WI38 (cell line): ENCODE measurements around the gene YAF2.

ENCODE experiments used
- H3K4me3 ChIP-seq: 2 replicates; pipeline ENCODE4 v1.5.1; 2011; ENCODE audit warnings: low read depth, mild to moderate bottlenecking, control low read depth, low read length
- TF ChIP-seq, protein P1 (sequence below): IDR thresholded peaks from 2 replicates; pipeline ENCODE4 v1.5.1; 2012; ENCODE audit warnings: low read depth, mild to moderate bottlenecking, control low read depth, low read length

Gene YAF2, protein sequence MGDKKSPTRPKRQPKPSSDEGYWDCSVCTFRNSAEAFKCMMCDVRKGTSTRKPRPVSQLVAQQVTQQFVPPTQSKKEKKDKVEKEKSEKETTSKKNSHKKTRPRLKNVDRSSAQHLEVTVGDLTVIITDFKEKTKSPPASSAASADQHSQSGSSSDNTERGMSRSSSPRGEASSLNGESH

DNA sequence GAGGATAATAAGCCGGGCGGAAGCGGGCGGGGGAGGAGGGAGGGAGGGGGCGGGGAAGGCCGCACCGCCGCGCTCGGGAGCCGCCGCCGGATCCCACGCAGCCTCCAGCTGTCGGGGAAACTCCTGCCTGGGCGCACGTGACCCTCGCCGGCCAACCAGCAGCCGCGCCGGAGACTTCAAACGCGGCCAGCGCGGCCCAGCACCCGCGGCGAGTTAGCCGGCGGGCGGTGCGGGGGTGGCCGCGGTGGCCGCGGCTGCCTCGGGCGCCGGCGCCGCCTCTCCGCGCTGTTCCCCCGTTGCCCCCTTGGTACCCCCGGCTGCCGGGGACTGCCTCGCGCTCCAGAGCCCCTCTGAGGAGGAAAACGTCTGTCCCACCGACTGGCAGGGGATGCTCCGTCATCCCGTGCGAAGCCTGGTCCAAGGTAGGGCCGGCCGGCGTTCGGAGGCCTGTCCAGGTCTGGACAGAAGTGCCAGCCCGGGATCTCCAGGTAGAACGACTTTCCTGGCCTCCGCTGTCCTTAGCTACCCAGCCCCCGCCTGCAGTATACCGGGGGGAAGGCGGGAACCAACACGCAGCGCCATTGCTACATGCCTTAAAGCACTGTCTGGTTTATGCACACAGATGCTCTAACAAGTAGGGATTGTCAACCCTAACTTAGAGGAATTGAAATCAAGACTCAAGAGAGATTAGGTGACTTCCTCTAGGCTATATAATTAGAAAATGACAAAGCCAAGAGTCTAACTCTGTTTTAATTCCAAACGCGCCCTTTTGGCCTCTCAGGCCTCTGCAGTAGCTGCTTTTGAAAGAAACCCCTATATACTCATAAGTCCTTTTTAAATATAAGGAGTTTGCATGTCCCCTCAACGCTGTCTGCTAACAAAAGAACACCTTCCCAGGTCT, at the start of gene YAF2:
YAF2 (minus strand) TSS at position 9 of the 901 bp plus-strand sequence. CDS start 68 bp downstream, outside the sequence.
- TF ChIP-seq, protein P1, sequence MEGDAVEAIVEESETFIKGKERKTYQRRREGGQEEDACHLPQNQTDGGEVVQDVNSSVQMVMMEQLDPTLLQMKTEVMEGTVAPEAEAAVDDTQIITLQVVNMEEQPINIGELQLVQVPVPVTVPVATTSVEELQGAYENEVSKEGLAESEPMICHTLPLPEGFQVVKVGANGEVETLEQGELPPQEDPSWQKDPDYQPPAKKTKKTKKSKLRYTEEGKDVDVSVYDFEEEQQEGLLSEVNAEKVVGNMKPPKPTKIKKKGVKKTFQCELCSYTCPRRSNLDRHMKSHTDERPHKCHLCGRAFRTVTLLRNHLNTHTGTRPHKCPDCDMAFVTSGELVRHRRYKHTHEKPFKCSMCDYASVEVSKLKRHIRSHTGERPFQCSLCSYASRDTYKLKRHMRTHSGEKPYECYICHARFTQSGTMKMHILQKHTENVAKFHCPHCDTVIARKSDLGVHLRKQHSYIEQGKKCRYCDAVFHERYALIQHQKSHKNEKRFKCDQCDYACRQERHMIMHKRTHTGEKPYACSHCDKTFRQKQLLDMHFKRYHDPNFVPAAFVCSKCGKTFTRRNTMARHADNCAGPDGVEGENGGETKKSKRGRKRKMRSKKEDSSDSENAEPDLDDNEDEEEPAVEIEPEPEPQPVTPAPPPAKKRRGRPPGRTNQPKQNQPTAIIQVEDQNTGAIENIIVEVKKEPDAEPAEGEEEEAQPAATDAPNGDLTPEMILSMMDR, result no peak

DNA sequence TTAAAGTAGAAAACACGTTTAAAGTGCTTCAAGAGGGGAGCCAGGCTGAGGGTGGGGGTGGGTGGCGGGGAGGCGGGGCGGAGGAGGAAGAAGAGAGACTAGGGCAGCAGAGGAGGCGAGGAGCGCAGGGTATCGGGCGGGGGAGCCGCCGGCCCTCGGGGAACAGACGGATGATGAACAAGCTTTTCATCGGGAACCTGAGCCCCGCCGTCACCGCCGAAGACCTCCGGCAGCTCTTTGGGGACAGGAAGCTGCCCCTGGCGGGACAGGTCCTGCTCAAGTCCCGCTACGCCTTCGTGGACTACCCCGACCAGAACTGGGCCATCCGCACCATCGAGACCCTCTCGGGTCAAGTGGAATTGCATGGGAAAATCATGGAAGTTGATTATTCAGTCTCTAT, 48.7 kb upstream of the YAF2 start:
- TF ChIP-seq, protein P1, result no peak

More for the DNA sequence above, at the start of gene YAF2:
- H3K4me3 ChIP-seq, result peak within 1 kb of the TSS; percentile 81

DNA sequence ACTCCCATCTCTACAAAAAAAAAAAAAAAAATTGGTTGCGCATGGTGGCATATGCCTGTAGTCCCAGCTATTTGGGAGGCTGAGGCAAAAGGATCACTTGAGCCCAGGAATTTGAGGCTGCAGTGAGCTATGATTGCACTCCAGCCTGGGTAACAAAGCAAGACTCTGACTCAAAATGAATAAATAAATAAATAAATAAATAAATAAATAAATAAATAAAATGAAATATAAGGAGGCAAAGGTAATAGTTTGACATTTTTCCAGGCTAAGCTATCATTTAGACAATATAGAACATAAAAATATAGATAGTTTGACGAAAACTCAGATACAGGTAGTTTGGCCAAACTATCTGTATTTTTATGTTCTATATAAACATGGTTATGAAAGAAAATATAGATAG, 47.4 kb upstream of the YAF2 start:
- H3K4me3 ChIP-seq, result no peak overlapping the region
- TF ChIP-seq, protein P1, result no peak

More for the DNA sequence above, 48.7 kb upstream of the YAF2 start:
- H3K4me3 ChIP-seq, result no peak overlapping the region

GRCh38 chr12:42284876-42285275, 46.8 kb upstream of the YAF2 start:
- H3K4me3 ChIP-seq, result no peak overlapping the region
- TF ChIP-seq, protein P1, result no peak

DNA sequence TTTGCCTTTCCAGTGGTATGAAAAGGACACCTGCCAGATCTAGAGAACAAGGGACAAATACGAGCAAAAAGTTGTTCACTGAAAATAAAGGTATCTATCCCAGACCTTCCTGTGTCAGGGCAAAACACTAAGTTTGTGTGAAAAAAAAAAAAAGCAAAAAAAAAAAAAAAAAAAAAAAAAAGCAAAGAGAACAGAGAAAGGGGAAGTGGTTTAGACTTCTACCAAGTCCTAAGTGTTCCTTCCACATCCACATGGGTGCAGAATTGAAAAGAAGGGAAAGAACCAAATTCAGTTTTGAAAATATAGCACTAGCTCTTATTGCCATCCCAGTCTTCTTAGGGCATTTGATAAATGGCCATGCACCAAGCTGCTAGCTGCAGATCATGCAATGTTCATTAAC, 46.1 kb upstream of the YAF2 start:
- no peak overlapping the region for H3K4me3 ChIP-seq
- TF ChIP-seq, protein P1, result no peak

GRCh38 chr12:42283739-42284138, 45.7 kb upstream of the YAF2 start:
- H3K4me3 ChIP-seq, result no peak overlapping the region
- TF ChIP-seq, protein P1, result no peak

DNA sequence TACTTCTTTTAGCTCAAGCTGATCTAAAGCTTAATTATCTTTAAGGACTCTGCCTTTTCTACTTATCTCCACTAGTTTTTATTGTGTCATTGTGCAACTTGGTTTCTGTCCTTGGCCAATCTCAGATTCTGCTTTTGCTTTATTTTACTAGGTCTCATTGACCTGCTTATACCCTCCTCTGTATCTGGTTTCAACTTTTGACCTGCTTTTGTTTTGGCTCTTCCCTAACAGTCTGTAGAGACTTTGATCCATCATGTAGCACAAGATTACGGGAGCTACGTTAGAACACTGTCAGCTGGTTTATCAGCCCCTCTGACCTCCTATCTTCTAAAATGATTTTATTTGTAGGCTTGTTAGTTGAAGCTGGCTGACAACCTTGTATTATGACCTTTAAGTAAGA, 44.2 kb upstream of the YAF2 start:
- no peak overlapping the region for H3K4me3 ChIP-seq
- TF ChIP-seq, protein P1, result no peak
